Midbrain (tissue), 1 donor: ENCODE measurements around the gene POLDIP3.
A peak's percentile ranks its signal among the peaks of the same experiment; 100 is the strongest.
"Not testable (repeated sequence)": the region's sequence is repeated elsewhere in the genome, so short reads cannot be mapped to it uniquely, and the experiment has no call there.

Experiments
- DNase-seq: peaks from one replicate; lab custom pipeline; 2025; lab: John Stamatoyannopoulos, UW

The POLDIP3 gene

GRCh38 chr22:42584364-42584940, 30.2 kb downstream of the POLDIP3 start:
- no peak for DNase-seq

DNA sequence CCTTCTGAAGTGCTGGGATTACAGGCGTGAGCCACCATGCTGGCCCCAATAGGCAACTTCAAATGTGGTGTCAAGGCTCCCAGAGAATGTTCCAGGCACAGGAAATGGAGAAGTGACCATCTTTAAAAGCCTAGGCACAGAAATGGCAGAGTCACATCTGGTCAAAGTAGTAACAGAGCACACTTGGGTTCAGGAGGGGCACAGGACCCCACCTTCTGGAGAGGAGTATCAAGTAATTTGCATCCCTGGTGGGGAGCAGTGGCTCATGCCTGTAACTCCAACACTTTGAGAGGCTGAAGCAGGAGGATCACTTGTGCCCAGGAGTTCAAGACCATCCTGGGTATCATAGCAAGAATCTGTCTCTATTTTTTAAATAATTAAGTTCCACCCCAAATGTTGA, 31.7 kb downstream of the POLDIP3 start:
- DNase-seq = no peak

- DNase-seq = peak; percentile 77
Observed at GRCh38 chr22:42581762-42582716, 32.6 kb downstream of the POLDIP3 start.

- not testable (repeated sequence) for DNase-seq
Observed at GRCh38 chr22:42581194-42581761, 33.4 kb downstream of the POLDIP3 start.

DNA sequence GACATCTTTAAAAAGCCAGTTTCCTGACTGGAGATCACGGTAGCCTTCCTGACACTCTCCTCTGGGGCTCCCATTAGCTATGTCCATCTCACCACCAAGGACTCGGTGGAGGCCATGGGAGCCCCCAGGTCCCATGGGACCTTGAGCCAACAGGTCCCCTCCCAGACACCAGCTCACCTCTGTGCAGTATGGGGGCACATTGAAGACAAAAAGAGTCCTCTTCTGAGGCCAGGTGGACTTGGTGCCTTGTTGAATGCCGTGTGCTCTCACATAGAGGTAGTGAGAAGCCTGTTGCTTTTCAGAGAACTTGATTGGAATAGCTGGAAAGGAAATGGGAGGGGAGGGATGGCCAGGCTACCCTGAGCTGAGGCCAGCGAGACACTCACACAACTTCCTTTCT, 34.6 kb downstream of the POLDIP3 start:
- DNase-seq = not testable (repeated sequence)

DNA sequence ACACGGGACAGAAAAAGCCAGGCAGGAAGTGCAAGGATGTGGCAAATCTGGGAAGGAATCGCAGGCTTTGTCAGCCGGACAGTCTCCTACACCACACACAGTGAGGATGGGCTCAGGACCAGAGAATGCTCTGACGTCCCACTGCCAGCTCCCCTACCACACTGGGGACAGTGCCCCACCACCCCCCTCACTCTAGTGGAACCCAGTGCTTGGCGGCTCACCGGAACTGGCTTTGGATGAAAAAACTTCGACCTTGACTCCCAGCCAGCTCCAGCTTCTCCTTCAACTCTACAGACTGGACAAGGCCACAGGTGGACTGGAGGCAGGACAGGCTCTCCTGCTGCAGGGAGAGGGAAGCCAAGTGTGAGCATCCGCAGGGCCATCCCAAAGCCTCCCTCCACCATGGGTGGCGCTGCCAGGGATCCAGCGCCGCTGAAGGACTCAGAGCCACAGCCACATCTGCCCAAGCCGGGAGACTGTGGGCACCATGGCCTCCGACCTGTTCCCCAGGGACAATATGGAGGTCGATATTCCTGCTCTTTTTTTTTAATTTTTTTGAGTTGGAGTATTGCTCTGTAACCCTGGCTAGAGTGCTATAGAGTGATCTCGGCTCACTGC, 37.0 kb downstream of the POLDIP3 start:
- no peak for DNase-seq

DNA sequence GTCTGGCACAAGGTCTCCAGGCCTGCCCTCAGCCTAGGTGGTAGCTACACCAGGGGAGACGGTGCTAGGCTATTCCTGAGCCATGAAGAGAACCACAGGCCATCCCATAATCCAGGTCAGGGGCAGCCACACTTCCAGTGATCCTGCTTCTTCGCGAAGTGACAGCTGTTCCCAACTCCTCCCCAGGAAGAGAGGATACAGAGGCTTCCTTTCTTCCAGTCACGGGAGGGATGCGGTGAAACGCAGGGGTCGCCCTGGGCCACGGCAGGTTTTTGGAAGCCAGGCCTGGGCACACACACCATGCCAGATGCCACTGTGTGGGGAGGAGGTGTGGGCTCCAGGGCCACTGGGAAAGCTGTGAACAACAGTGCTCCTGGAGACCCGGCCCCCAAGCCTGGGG, 37.5 kb downstream of the POLDIP3 start:
- not testable (repeated sequence) for DNase-seq

DNA sequence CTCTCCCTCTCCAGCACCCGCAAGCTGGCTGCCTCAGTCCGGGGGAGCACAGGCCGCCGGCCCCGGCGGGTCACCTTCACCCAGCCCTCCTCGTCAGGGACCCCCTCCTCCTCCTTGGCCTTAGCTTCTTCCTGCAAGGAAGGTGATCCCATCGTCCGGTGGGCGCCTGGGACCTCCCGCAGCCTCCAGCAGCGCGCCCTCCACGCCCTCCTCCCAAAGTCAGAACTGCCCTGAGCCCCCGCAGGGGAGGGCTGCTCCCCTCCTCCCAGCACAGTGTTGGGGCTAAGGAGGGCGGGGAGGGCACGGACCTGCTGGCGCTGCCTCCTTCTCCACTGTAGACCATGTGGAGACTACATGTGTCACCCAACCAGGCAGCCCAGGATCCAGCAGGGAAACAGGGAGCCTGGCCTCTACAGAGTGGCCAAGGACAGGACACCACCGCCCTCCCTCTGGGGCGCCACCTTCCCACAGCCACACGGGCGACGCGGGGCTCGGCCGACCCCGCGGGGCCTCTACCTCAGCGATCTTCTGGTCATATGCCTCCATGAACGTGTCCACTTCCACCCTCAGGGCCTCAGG, 38.6 kb downstream of the POLDIP3 start:
- DNase-seq = not testable (repeated sequence)

DNA sequence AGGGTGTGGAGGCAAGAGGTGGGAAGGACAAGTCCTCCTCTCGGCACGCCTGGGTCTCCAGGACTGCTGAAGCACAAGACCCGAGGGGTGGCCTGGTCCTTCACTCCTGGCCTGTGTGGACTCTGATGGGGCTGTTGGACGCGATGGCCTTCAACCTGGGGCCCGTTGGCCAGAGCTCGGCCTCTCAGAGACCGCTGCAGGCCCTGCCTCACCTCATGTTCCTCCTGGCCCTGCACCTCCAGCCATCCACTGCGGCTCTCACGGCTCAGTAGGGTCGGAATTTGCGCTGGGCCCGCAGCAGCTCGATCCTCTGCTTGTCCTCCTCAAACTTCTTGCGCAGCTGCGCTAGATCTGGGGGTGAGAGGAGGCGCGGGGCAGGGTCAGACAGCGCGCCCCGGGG, 40.2 kb downstream of the POLDIP3 start:
- not testable (repeated sequence) for DNase-seq

DNA sequence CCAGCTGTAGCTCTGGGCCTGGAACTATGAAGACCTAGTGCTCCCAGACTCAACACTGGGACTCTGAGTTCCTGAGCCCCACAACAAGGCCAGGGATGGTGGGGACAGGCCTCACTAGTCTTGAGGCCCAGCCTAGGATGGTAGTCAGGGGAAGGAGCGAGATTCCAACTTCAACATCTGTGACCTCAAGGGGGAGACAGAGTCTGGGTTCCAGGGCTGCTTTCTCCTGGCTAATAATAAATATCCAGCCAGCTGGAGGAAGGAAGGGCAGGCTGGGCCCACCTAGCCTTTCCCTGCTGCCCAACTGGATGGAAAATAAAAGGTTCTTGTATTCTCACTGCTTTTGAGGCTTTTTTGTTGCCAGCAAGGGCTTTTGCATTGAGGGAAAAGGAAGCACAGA, 40.6 kb downstream of the POLDIP3 start:
- not testable (repeated sequence) for DNase-seq

- not testable (repeated sequence) for DNase-seq
Observed at GRCh38 chr22:42571068-42571467, 43.6 kb downstream of the POLDIP3 start.

DNA sequence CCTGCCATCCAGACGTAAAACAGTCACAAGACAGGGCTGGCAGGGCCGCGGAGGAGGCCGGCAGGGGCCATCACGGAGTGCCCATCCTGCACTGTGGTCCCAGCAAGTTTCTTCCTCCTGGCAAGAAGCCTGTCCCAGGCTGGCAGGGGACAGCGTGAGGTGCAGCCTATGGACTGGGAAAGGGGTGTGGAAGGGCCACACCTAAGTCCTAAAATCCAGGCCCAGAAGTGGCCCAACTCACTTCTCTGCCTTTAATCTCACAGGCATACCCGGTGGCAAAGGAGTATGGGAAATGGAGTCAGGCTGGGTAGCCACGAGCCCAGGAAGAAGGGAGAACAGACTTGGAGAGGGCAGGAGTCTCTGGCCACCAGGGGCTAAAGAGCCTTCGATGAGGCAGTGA, 44.1 kb downstream of the POLDIP3 start:
- DNase-seq = not testable (repeated sequence)

DNA sequence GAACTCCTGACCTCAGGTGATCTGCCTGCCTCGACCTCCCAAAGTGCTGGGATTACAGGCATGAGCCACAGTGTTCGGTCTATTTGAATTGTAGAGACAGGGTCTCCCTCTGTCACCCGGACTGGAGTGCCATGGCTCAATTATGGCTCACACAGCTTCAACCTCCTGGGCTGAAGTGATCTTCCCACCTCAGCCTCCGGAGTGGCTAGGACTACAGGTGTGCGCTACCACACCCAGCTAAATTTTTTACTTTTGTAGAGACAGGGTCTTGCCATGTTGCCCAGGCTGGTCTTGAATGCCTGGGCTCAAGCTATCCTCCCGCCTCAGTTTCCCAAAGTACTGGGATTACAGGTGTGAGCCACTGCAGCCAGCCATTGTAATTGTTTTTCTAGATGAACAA, 46.7 kb downstream of the POLDIP3 start:
- not testable (repeated sequence) for DNase-seq

DNA sequence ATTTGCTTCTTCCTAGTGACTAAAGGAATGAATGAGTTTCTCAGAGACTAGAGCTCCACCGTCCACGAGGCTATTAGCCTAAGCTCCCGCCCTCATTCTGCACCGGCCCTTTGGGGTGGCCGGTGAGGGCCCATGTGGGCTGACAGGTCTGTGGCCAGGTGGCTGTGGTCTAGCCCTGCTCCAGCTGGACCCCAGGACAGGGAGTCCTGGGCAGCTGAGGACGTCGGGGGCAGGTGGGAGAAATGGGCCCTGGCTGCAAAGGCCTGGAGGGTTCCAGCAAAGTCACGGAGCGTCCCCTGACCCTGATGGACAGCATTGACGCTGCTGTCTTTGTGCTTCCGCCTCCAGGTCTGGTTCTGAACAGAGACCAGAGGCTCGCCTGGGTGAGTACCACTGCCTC, 48.7 kb downstream of the POLDIP3 start:
- DNase-seq = no peak

- DNase-seq = no peak
Observed at GRCh38 chr22:42564699-42565098, 50.0 kb downstream of the POLDIP3 start.

GRCh38 chr22:42563943-42564342, 50.7 kb downstream of the POLDIP3 start:
- not testable (repeated sequence) for DNase-seq

DNA sequence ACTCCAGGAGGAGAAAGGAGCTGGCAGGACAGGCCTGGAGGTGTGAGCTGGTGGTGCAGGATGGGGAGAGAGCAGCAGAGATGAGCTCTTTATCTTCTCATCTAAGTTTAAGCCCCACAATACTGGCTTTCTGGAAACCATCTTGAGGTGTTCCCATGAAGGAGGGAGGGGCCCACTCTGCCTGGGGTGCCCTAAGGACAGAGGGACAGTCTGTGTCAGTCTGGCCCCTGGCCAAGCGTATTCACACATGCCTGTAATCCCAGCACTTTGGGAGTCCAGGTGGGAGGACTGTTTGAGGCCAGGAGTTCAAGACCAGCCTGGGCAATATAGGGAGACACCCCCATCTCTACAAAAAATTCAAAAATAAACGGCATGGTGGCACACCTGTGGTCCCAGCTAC, 52.0 kb downstream of the POLDIP3 start:
- no peak for DNase-seq

- DNase-seq = no peak
Observed at GRCh38 chr22:42562279-42562678, 52.4 kb downstream of the POLDIP3 start.

DNA sequence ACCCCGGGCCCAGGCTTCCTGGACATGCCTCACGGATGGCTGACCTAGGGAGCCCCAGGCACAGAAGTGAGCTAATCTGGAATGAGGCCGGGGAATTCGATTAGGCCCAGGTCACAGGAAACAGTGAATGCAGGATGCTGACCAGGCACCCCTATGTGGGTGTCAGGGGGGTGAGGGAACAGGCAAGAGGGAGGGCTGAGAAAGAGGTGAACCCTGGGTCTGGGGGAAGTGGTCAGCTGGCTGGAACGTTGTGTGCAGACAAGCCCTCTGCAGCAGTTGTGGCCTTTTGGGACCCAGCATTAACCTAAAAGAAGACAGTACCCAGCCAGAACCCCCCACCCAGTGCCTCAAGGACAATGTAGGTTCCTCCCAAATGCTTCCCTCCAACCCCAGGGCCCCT, 52.8 kb downstream of the POLDIP3 start:
- no peak for DNase-seq

DNA sequence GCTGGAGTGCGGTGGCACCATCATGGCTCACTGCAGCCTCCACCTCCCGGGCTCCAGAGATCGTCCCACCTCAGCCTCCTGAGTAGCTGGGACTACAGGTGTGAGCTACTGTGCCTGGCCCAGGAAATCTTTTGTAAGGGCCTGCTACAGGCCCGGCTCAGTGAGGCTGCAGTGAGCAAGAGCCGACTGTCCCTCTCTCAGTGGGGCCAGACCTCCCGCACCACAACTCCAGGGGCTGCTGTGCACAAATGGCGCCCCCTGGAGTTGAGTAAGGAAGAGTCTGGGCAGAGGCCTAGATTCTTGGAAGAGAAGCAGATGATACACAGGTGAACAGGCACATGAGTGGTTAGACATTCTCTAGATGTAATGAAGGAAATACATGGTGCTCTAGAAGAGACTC, 53.9 kb downstream of the POLDIP3 start:
- DNase-seq = no peak

DNA sequence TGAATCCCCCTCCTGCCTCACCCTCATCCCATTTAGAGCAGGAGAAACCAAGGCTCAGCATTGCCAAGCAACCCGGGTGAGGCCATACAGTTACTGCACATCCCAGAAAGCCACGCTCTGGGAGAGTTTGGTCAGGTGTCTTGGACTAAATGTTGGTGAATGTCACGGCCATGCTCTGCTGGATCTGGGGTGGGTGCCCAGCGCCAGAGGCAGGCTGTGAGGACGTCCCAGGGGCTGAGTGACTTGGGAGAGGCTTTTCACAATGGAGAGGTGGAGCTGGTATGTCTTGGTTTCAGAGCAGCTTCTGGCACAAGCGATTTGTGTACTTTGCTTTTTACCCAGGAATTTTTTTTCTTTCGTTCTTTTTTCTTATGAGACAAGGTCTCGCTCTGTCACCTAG, 54.3 kb downstream of the POLDIP3 start:
- DNase-seq = no peak
